ENCODE results near the gene C1QTNF1.

The C1QTNF1 gene

DNA sequence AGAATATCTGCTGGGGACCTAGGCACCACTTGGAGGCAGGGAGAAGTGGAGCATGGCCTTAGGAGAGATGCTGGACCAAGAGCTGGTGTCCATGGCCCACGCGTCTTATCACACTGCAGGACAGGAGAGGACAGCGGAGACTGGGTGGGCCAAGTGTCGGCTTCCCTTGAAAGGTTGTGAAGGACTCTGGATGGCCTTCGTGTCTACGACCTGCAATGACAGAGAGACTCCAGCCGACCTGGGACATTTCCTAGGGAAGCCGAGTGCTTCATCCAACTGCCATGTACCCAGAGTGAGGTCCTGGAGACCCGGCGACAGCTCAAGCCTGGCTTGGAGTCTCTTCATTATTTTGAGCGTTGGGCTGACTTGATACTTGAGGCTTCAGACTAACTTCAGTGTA, 20.5 kb downstream of the C1QTNF1 start:
- no peaks in the 10 kb centered on the region for H3K27me3 ChIP-seq (ENCODE audit: control insufficient read depth in 1 of 2, insufficient read depth in 2 of 2, low read length in 2 of 2)
- peaks cover 4 to 13% of the 10 kb centered on the region in 2 donors for H3K36me3 ChIP-seq (ENCODE audit: control insufficient read depth in 2 of 2, insufficient read depth in 2 of 2, low read length in 2 of 2)
- peaks cover 18% of the 10 kb centered on the region for H3K4me1 ChIP-seq (ENCODE audit: control insufficient read depth, insufficient read depth, low read length)
- no peak overlapping the region for H3K9ac ChIP-seq (ENCODE audit: low read length in 2 of 2)
- no peak overlapping the region for H3K4me3 ChIP-seq (ENCODE audit: low read length in 2 of 2)
- H3K9me3 ChIP-seq (ENCODE audit: control insufficient read depth in 2 of 2, low read length in 2 of 2): no peaks in the 10 kb centered on the region
- H3K27ac ChIP-seq (ENCODE audit: low read length): no peak overlapping the region

DNA sequence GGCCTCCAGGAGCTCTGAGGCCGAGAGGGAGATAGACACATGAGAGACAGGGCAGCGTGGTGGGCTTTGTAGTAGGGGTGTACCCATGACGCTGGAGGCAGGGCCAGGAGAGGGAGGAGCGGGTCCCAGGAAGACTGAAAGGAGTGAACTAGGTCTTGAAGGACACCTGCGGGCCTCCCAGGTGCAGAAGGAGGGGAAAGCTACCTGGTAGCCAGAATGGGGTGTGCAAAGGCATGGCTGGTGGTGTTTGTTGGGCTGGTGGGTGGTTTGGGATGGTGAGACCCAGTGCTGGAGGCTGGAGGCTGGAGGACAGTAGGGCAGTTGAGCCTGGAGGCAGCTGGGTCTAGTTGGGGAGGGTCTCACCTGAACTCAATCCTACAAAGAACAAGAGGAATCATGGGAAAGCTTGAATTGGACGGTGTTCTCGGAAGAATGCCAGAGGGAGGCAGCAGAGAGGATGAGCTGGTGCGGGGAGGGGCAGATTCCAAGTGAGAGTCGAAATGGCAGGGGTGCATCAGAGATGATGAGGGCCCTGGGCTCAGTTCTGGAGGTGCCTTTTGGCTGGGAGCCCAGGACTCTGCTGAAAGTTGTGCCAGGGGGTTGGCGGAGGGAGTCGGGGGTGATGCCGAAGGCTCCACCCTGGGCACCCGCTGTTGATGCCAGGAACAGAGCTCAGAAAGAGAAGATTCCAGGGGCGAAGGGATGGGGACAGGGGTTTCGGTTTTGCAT, 21.2 kb downstream of the C1QTNF1 start:
- H3K9ac ChIP-seq (ENCODE audit: low read length in 2 of 2): no peak overlapping the region
- no peaks in the 10 kb centered on the region for H3K9me3 ChIP-seq (ENCODE audit: control insufficient read depth in 2 of 2, low read length in 2 of 2)
- H3K4me1 ChIP-seq (ENCODE audit: control insufficient read depth, insufficient read depth, low read length): peaks cover 18% of the 10 kb centered on the region
- H3K36me3 ChIP-seq (ENCODE audit: control insufficient read depth in 2 of 2, insufficient read depth in 2 of 2, low read length in 2 of 2): peaks cover 4 to 13% of the 10 kb centered on the region in 2 donors
- H3K4me3 ChIP-seq (ENCODE audit: low read length in 2 of 2): no peak overlapping the region
- H3K27me3 ChIP-seq (ENCODE audit: control insufficient read depth in 1 of 2, insufficient read depth in 2 of 2, low read length in 2 of 2): no peaks in the 10 kb centered on the region
- H3K27ac ChIP-seq (ENCODE audit: low read length): no peak overlapping the region

- H3K4me3 ChIP-seq (ENCODE audit: low read length in 2 of 2): no peak overlapping the region
- no peak overlapping the region for H3K9ac ChIP-seq (ENCODE audit: low read length in 2 of 2)
- no peak overlapping the region for H3K27ac ChIP-seq (ENCODE audit: low read length)
Observed at GRCh38 chr17:79045842-79046196, 21.9 kb downstream of the C1QTNF1 start.

DNA sequence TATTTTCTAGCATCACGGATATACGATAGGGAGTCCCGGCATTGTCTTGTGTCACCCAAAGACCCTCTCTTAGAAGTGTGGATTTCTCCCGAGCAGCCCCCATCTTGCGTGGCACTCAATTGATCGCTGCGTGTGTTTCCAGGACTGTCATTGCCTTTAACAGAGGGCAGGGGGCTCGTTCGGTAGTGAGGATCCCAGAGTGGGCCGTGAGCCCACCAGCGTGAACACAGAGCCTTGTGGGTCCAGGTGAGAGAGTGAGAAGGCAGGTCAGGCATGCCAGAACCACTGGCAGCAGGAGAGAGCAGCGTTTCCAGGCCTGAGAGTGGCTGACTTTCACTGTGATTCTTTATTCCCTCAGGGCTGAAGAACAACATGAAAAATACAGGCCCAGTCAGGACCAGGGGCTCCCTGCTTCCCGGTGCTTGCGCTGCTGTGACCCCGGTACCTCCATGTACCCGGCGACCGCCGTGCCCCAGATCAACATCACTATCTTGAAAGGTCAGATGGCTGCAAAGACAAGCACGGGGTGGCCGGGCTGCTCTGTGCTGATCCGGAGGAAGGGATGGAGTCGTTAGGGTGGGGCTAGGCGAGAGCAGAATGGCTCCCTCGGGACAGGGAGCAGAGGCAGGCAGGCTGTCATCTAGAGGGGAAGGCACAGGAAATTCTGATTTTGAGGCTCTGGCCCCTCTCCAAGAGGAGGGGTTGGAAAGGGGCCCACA, 22.4 kb downstream of the C1QTNF1 start:
- no peaks in the 10 kb centered on the region for H3K9me3 ChIP-seq (ENCODE audit: control insufficient read depth in 2 of 2, low read length in 2 of 2)
- no peak overlapping the region for H3K9ac ChIP-seq (ENCODE audit: low read length in 2 of 2)
- peak overlapping the region in 1 of 2 donors; percentile 29 for H3K4me3 ChIP-seq (ENCODE audit: low read length in 2 of 2)
- no peak overlapping the region for H3K27ac ChIP-seq (ENCODE audit: low read length)
- H3K36me3 ChIP-seq (ENCODE audit: control insufficient read depth in 2 of 2, insufficient read depth in 2 of 2, low read length in 2 of 2): peaks cover 4 to 17% of the 10 kb centered on the region in 2 donors
- H3K4me1 ChIP-seq (ENCODE audit: control insufficient read depth, insufficient read depth, low read length): peaks cover 18% of the 10 kb centered on the region
- H3K27me3 ChIP-seq (ENCODE audit: control insufficient read depth in 1 of 2, insufficient read depth in 2 of 2, low read length in 2 of 2): no peaks in the 10 kb centered on the region

More at GRCh38 chr17:79045842-79046196, 21.9 kb downstream of the C1QTNF1 start:
- Histone ChIP-seq H3K9me3 (ENCODE audit: control insufficient read depth in 2 of 2, low read length in 2 of 2) (no peaks in the 10 kb centered on the region), H3K36me3 (ENCODE audit: control insufficient read depth in 2 of 2, insufficient read depth in 2 of 2, low read length in 2 of 2) (peaks cover 4 to 15% of the 10 kb centered on the region in 2 donors), H3K27me3 (ENCODE audit: control insufficient read depth in 1 of 2, insufficient read depth in 2 of 2, low read length in 2 of 2) (no peaks in the 10 kb centered on the region), H3K4me1 (ENCODE audit: control insufficient read depth, insufficient read depth, low read length) (peaks cover 18% of the 10 kb centered on the region)

DNA sequence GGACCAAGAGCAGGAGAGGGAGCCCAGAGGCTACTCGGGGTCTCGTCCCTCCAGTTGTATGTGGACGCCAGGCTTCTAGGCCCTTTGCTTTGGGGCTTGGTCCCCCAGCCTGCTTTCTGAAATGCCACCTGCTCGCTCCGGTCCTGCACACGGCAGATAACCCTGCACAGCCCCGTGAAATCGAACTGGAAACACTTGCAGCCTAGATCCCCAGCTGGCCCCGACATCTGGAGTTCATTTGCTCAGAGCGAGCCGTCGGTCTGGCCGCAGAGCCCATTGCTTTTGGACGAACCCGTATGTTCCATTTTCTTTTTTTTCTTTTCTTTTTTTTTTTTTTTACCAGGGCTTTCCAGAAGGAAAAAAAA, 22.9 kb downstream of the C1QTNF1 start:
- Histone ChIP-seq H3K27ac (ENCODE audit: low read length) (no peak overlapping the region), H3K4me3 (ENCODE audit: low read length in 2 of 2) (peak overlapping the region in 1 of 2 donors; percentile 29)

GRCh38 chr17:79047291-79047920, 23.4 kb downstream of the C1QTNF1 start:
- no peaks in the 10 kb centered on the region for H3K27me3 ChIP-seq (ENCODE audit: control insufficient read depth in 1 of 2, insufficient read depth in 2 of 2, low read length in 2 of 2)
- peaks cover 14% of the 10 kb centered on the region for H3K4me1 ChIP-seq (ENCODE audit: control insufficient read depth, insufficient read depth, low read length)
- no peak overlapping the region for H3K4me3 ChIP-seq (ENCODE audit: low read length in 2 of 2)
- H3K27ac ChIP-seq (ENCODE audit: low read length): no peak overlapping the region
- H3K9me3 ChIP-seq (ENCODE audit: control insufficient read depth in 2 of 2, low read length in 2 of 2): no peaks in the 10 kb centered on the region
- H3K36me3 ChIP-seq (ENCODE audit: control insufficient read depth in 2 of 2, insufficient read depth in 2 of 2, low read length in 2 of 2): peaks cover 4 to 17% of the 10 kb centered on the region in 2 donors
- H3K9ac ChIP-seq (ENCODE audit: low read length in 2 of 2): no peak overlapping the region

More for the DNA sequence above, 22.9 kb downstream of the C1QTNF1 start:
- peaks cover 18% of the 10 kb centered on the region for H3K4me1 ChIP-seq (ENCODE audit: control insufficient read depth, insufficient read depth, low read length)
- H3K9me3 ChIP-seq (ENCODE audit: control insufficient read depth in 2 of 2, low read length in 2 of 2): no peaks in the 10 kb centered on the region
- peaks cover 4 to 17% of the 10 kb centered on the region in 2 donors for H3K36me3 ChIP-seq (ENCODE audit: control insufficient read depth in 2 of 2, insufficient read depth in 2 of 2, low read length in 2 of 2)
- no peaks in the 10 kb centered on the region for H3K27me3 ChIP-seq (ENCODE audit: control insufficient read depth in 1 of 2, insufficient read depth in 2 of 2, low read length in 2 of 2)
- no peak overlapping the region for H3K9ac ChIP-seq (ENCODE audit: low read length in 2 of 2)

- H3K4me1 ChIP-seq (ENCODE audit: control insufficient read depth, insufficient read depth, low read length): peaks cover 12% of the 10 kb centered on the region
- no peak overlapping the region for H3K27ac ChIP-seq (ENCODE audit: low read length)
- H3K4me3 ChIP-seq (ENCODE audit: low read length in 2 of 2): no peak overlapping the region
- no peak overlapping the region for H3K9ac ChIP-seq (ENCODE audit: low read length in 2 of 2)
- no peaks in the 10 kb centered on the region for H3K9me3 ChIP-seq (ENCODE audit: control insufficient read depth in 2 of 2, low read length in 2 of 2)
- peaks cover 4 to 17% of the 10 kb centered on the region in 2 donors for H3K36me3 ChIP-seq (ENCODE audit: control insufficient read depth in 2 of 2, insufficient read depth in 2 of 2, low read length in 2 of 2)
- H3K27me3 ChIP-seq (ENCODE audit: control insufficient read depth in 1 of 2, insufficient read depth in 2 of 2, low read length in 2 of 2): no peaks in the 10 kb centered on the region
Observed at GRCh38 chr17:79047923-79048825, 24.2 kb downstream of the C1QTNF1 start.

GRCh38 chr17:79048826-79049755, 25.1 kb downstream of the C1QTNF1 start:
- Histone ChIP-seq H3K36me3 (ENCODE audit: control insufficient read depth in 2 of 2, insufficient read depth in 2 of 2, low read length in 2 of 2) (peaks cover 4 to 17% of the 10 kb centered on the region in 2 donors), H3K4me3 (ENCODE audit: low read length in 2 of 2) (no peak overlapping the region), H3K4me1 (ENCODE audit: control insufficient read depth, insufficient read depth, low read length) (peaks cover 12% of the 10 kb centered on the region), H3K9ac (ENCODE audit: low read length in 2 of 2) (no peak overlapping the region), H3K27ac (ENCODE audit: low read length) (no peak overlapping the region), H3K9me3 (ENCODE audit: control insufficient read depth in 2 of 2, low read length in 2 of 2) (no peaks in the 10 kb centered on the region), H3K27me3 (ENCODE audit: control insufficient read depth in 1 of 2, insufficient read depth in 2 of 2, low read length in 2 of 2) (no peaks in the 10 kb centered on the region)

GRCh38 chr17:79049821-79050220, 25.9 kb downstream of the C1QTNF1 start:
- Histone ChIP-seq H3K36me3 (ENCODE audit: control insufficient read depth in 2 of 2, insufficient read depth in 2 of 2, low read length in 2 of 2) (peaks cover 4 to 12% of the 10 kb centered on the region in 2 donors), H3K4me1 (ENCODE audit: control insufficient read depth, insufficient read depth, low read length) (peaks cover 12% of the 10 kb centered on the region), H3K9me3 (ENCODE audit: control insufficient read depth in 2 of 2, low read length in 2 of 2) (no peaks in the 10 kb centered on the region), H3K4me3 (ENCODE audit: low read length in 2 of 2) (no peak overlapping the region), H3K27me3 (ENCODE audit: control insufficient read depth in 1 of 2, insufficient read depth in 2 of 2, low read length in 2 of 2) (no peaks in the 10 kb centered on the region), H3K27ac (ENCODE audit: low read length) (no peak overlapping the region), H3K9ac (ENCODE audit: low read length in 2 of 2) (no peak overlapping the region)
